Measurements from ENCODE around the gene B9D2. TPM values are rescaled to one million over a fixed set of nuclear protein-coding genes. Genes with fewer than 3 reads are reported as not detected.

The B9D2 gene
- polyA plus RNA-seq, 1 donor from 2014 or later = 15.9 TPM

DNA sequence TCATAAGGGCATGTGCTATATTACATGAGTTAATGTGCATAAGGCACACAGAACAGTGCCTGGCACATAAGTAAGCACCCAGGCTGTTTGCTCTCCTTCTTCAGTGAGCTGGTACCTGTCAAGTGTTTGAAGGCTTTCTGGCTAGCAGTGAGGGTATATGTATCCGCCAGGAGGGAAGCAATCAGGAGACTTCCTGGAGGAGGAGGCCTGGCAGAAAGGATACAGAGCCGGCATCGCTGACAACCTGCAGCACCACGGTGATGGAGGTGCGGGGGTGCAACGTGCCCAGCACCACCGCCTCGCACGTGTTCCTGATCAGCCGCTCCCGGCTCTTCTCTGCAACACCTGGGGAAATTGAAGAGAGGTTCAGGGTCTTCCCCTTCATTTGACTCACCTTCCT, 27.7 kb upstream of the B9D2 start:
- H3K27ac ChIP-seq (ENCODE audit: low read length) = no peak overlapping the region
- H3K4me2 ChIP-seq (ENCODE audit: low read length) = no peak overlapping the region
- no peaks in the 10 kb centered on the region for H3K9me3 ChIP-seq (ENCODE audit: low read length)
- no peaks in the 10 kb centered on the region for H4K20me1 ChIP-seq (ENCODE audit: insufficient read depth)
- H3F3A ChIP-seq (ENCODE audit: insufficient read depth, low read length, poor library complexity, severe bottlenecking) = no peaks in the 10 kb centered on the region
- H3K9me2 ChIP-seq (ENCODE audit: insufficient read depth, low read length) = no peaks in the 10 kb centered on the region
- TF ChIP-seq, protein P1, sequence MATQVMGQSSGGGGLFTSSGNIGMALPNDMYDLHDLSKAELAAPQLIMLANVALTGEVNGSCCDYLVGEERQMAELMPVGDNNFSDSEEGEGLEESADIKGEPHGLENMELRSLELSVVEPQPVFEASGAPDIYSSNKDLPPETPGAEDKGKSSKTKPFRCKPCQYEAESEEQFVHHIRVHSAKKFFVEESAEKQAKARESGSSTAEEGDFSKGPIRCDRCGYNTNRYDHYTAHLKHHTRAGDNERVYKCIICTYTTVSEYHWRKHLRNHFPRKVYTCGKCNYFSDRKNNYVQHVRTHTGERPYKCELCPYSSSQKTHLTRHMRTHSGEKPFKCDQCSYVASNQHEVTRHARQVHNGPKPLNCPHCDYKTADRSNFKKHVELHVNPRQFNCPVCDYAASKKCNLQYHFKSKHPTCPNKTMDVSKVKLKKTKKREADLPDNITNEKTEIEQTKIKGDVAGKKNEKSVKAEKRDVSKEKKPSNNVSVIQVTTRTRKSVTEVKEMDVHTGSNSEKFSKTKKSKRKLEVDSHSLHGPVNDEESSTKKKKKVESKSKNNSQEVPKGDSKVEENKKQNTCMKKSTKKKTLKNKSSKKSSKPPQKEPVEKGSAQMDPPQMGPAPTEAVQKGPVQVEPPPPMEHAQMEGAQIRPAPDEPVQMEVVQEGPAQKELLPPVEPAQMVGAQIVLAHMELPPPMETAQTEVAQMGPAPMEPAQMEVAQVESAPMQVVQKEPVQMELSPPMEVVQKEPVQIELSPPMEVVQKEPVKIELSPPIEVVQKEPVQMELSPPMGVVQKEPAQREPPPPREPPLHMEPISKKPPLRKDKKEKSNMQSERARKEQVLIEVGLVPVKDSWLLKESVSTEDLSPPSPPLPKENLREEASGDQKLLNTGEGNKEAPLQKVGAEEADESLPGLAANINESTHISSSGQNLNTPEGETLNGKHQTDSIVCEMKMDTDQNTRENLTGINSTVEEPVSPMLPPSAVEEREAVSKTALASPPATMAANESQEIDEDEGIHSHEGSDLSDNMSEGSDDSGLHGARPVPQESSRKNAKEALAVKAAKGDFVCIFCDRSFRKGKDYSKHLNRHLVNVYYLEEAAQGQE (IDR thresholded peaks at IDR 0.05; ENCODE audit: borderline replicate concordance) = no peak
- TF ChIP-seq POLR2AphosphoS5 (IDR thresholded peaks at IDR 0.05) = no peak
- no peak for TF ChIP-seq SMC3 (conservative IDR thresholded peaks at IDR 0.05; ENCODE audit: poor library complexity)
- TF ChIP-seq TAF1 (IDR thresholded peaks at IDR 0.05; ENCODE audit: low read depth) = no peak
- no peak for TF ChIP-seq EP300 (conservative IDR thresholded peaks at IDR 0.05; ENCODE audit: poor library complexity, severe bottlenecking)
- TF ChIP-seq EZH2 (IDR thresholded peaks at IDR 0.05; ENCODE audit: borderline replicate concordance, insufficient read depth, low read length, poor library complexity, severe bottlenecking) = no peak
- TF ChIP-seq RAD21 (conservative IDR thresholded peaks at IDR 0.05) = no peak
- TF ChIP-seq, protein P2, sequence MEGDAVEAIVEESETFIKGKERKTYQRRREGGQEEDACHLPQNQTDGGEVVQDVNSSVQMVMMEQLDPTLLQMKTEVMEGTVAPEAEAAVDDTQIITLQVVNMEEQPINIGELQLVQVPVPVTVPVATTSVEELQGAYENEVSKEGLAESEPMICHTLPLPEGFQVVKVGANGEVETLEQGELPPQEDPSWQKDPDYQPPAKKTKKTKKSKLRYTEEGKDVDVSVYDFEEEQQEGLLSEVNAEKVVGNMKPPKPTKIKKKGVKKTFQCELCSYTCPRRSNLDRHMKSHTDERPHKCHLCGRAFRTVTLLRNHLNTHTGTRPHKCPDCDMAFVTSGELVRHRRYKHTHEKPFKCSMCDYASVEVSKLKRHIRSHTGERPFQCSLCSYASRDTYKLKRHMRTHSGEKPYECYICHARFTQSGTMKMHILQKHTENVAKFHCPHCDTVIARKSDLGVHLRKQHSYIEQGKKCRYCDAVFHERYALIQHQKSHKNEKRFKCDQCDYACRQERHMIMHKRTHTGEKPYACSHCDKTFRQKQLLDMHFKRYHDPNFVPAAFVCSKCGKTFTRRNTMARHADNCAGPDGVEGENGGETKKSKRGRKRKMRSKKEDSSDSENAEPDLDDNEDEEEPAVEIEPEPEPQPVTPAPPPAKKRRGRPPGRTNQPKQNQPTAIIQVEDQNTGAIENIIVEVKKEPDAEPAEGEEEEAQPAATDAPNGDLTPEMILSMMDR (IDR thresholded peaks at IDR 0.05; ENCODE audit: poor library complexity, severe bottlenecking) = no peak
- TF ChIP-seq MXI1 (conservative IDR thresholded peaks at IDR 0.05; ENCODE audit: poor library complexity, severe bottlenecking) = no peak
- H3K27me3 ChIP-seq (ENCODE audit: insufficient read depth, low read depth, low read length) = no peaks in the 10 kb centered on the region
- H3K9ac ChIP-seq (ENCODE audit: low read length) = no peak overlapping the region
- no peaks in the 10 kb centered on the region for H3K79me2 ChIP-seq (replicated peaks; ENCODE audit: insufficient read depth, low read length)
- H2AFZ ChIP-seq (ENCODE audit: low read depth, low read length) = no peak overlapping the region
- H3K4me3 ChIP-seq (ENCODE audit: low read length) = no peak overlapping the region
- no peaks in the 10 kb centered on the region for H3K36me3 ChIP-seq (ENCODE audit: insufficient read depth, low read length)

DNA sequence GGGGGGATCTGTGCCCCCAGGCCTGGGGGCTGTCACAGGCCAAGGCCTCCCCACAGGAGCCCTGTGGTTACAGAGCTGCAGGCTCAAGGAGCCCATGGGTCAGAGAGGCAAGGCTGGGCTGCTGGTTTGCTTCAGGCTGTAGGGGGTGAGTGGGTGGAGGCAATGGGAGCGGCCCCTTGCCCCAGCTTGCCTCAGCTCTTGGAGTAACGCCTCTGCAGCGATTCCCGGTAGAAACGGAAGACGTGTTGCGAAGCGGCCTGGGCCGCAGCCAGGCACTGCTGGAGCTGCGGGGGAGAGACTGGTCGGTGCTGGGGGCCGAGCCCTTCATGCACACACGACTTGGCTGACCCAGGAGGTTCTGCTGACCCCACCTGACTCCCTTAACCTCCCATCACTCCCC, 22.5 kb upstream of the B9D2 start:
- no peak overlapping the region for H2AFZ ChIP-seq (ENCODE audit: low read depth, low read length)
- no peaks in the 10 kb centered on the region for H3K27me3 ChIP-seq (ENCODE audit: insufficient read depth, low read depth, low read length)
- no peak overlapping the region for H3K4me3 ChIP-seq (ENCODE audit: low read length)
- H3F3A ChIP-seq (ENCODE audit: insufficient read depth, low read length, poor library complexity, severe bottlenecking) = no peaks in the 10 kb centered on the region
- no peaks in the 10 kb centered on the region for H3K9me3 ChIP-seq (ENCODE audit: low read length)
- no peak overlapping the region for H3K4me2 ChIP-seq (ENCODE audit: low read length)
- TF ChIP-seq MXI1 (conservative IDR thresholded peaks at IDR 0.05; ENCODE audit: poor library complexity, severe bottlenecking) = no peak
- TF ChIP-seq, protein P2 (IDR thresholded peaks at IDR 0.05; ENCODE audit: poor library complexity, severe bottlenecking) = no peak
- no peak for TF ChIP-seq RAD21 (conservative IDR thresholded peaks at IDR 0.05)
- no peak for TF ChIP-seq EP300 (conservative IDR thresholded peaks at IDR 0.05; ENCODE audit: poor library complexity, severe bottlenecking)
- TF ChIP-seq, protein P1 (IDR thresholded peaks at IDR 0.05; ENCODE audit: borderline replicate concordance) = no peak
- TF ChIP-seq TAF1 (IDR thresholded peaks at IDR 0.05; ENCODE audit: low read depth) = no peak
- no peak for TF ChIP-seq SMC3 (conservative IDR thresholded peaks at IDR 0.05; ENCODE audit: poor library complexity)
- TF ChIP-seq POLR2AphosphoS5 (IDR thresholded peaks at IDR 0.05) = no peak
- TF ChIP-seq EZH2 (IDR thresholded peaks at IDR 0.05; ENCODE audit: borderline replicate concordance, insufficient read depth, low read length, poor library complexity, severe bottlenecking) = no peak
- H3K9ac ChIP-seq (ENCODE audit: low read length) = no peak overlapping the region
- no peaks in the 10 kb centered on the region for H3K79me2 ChIP-seq (replicated peaks; ENCODE audit: insufficient read depth, low read length)
- H3K27ac ChIP-seq (ENCODE audit: low read length) = no peak overlapping the region
- H3K9me2 ChIP-seq (ENCODE audit: insufficient read depth, low read length) = no peaks in the 10 kb centered on the region
- no peaks in the 10 kb centered on the region for H3K36me3 ChIP-seq (ENCODE audit: insufficient read depth, low read length)
- no peaks in the 10 kb centered on the region for H4K20me1 ChIP-seq (ENCODE audit: insufficient read depth)
